Vagina (tissue), 2 donors: ENCODE results near the gene PDK4.

Source experiments
- POLR2AphosphoS5 ChIP-seq, 2 donors: sonication (generic); formaldehyde crosslinking; IDR thresholded peaks; one replicate each; pipeline ENCODE4 v1.9.0; 2017; ENCODE audit warnings: antibody characterized with exemption in 2 of 2, mild to moderate bottlenecking in 2 of 2, low read depth in 1 of 2; ENCODE audit not compliant: insufficient read depth in 1 of 2
- TF ChIP-seq, protein P1 (sequence below), 3 experiments: fragments of 450-650 bp in 2 of 3; fragments of 200-600 bp in 1 of 3; sonication (generic) in 1 of 3; IDR thresholded peaks; one replicate each; pipeline ENCODE4 v1.5.1; 2017 to 2019; ENCODE audit warnings: antibody characterized with exemption in 3 of 3, mild to moderate bottlenecking in 2 of 3, moderate library complexity in 2 of 3

DNA sequence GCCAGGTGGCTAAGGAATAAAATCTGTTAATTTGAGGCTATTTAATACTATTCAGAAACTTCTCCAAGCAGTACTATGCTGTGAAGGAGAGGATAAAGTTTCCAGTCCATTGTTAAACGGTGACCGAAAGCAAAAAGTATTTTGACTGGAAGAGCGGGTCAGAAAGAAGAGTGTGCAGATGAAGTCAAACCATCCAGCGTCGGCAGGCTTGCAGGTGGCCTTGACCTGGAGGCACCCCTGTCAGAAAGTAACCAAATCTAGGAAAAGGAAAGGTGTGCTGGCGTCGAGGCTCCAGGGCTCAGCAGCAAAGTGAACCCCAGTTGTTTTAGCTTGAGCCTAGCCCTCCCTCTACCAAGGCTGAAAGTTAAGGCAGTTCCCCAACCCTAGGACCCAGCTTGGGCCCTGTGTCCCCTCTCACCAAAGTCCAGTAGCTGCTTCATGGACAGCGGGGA lies 544 bp downstream of the PDK4 start:
- TF ChIP-seq, protein P1, sequence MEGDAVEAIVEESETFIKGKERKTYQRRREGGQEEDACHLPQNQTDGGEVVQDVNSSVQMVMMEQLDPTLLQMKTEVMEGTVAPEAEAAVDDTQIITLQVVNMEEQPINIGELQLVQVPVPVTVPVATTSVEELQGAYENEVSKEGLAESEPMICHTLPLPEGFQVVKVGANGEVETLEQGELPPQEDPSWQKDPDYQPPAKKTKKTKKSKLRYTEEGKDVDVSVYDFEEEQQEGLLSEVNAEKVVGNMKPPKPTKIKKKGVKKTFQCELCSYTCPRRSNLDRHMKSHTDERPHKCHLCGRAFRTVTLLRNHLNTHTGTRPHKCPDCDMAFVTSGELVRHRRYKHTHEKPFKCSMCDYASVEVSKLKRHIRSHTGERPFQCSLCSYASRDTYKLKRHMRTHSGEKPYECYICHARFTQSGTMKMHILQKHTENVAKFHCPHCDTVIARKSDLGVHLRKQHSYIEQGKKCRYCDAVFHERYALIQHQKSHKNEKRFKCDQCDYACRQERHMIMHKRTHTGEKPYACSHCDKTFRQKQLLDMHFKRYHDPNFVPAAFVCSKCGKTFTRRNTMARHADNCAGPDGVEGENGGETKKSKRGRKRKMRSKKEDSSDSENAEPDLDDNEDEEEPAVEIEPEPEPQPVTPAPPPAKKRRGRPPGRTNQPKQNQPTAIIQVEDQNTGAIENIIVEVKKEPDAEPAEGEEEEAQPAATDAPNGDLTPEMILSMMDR (IDR thresholded peaks at IDR 0.05) = no peak
- no peak for TF ChIP-seq POLR2AphosphoS5 (IDR thresholded peaks at IDR 0.05; ENCODE audit: insufficient read depth in 1 of 2, low read depth in 1 of 2)
